GM12878 (cell line): ENCODE data around the gene NFS1. TPM values are rescaled to one million over a fixed set of nuclear protein-coding genes. Genes with fewer than 3 reads are reported as not detected.

Source experiments
- ATAC-seq: fragments of 200-7000 bp; cut with Tn5 transposase; 3 replicates; pipeline ENCODE4 v1.9.1; 2020; ENCODE audit warnings: mild to moderate bottlenecking, moderate library complexity
- BruUV-seq: library from RNA; stranded (reverse); fragments of 400-500 nt; replicated peaks from 2 replicates; lab custom pipeline; 2021; lab: Mats Ljungman, UMichigan
- CTCF ChIA-PET: fragments of 300-600 bp; sonication (Branson Sonifier 250); formaldehyde crosslinking; extraction: SDS; loops from one replicate; lab custom pipeline; 2021; ENCODE audit warnings: inconsistent platforms; lab: Yijun Ruan, JAX
- POLR2A ChIA-PET: fragments of 350-600 bp; formaldehyde crosslinking; extraction: SDS; loops from one replicate; lab custom pipeline; 2021; ENCODE audit warnings: inconsistent platforms; lab: Charles Lee
- RAD21 ChIA-PET: fragments of 300-600 bp; sonication (Branson Sonifier 250); formaldehyde crosslinking; loops from one replicate; lab custom pipeline; 2023; ENCODE audit warnings: antibody characterized with exemption; ENCODE audit not compliant: unreplicated experiment; lab: Charles Lee
- SMC1A ChIA-PET: fragments of 300-600 bp; sonication (Branson Sonifier 250); formaldehyde crosslinking; loops from one replicate; lab custom pipeline; 2023; ENCODE audit not compliant: unreplicated experiment, uncharacterized antibody; lab: Charles Lee
- DNase-seq: peaks from one replicate; pipeline ENCODE4 v3.0.0-alpha.2; 2011; ENCODE audit warnings: low read depth, low spot score
- FAIRE-seq: peaks from 3 replicates; lab custom pipeline; 2011; peaks lifted over from hg19 to GRCh38; lab: Jason Lieb, UNC
- H2AFZ ChIP-seq: 2 replicates; pipeline ENCODE4 v1.6.0; 2011; ENCODE audit warnings: low read depth, low read length, control low read depth; ENCODE audit not compliant: control insufficient read depth
- H3K27ac ChIP-seq: 2 replicates; pipeline ENCODE4 v1.5.1; 2011; ENCODE audit warnings: control low read depth; ENCODE audit not compliant: control insufficient read depth, insufficient read depth
- H3K27me3 ChIP-seq, 2 experiments: replicated peaks in 1 of 2; 2 replicates each; pipeline versions ENCODE4 v1.6.0 to v1.6.1; 2011; ENCODE audit warnings: low read length in 1 of 2; ENCODE audit not compliant: control insufficient read depth in 2 of 2, insufficient read depth in 2 of 2
- H3K36me3 ChIP-seq, 2 experiments: 2 replicates each; pipeline ENCODE4 v1.5.1; 2011; ENCODE audit warnings: low read length in 1 of 2; ENCODE audit not compliant: control insufficient read depth in 2 of 2, insufficient read depth in 2 of 2
- H3K4me1 ChIP-seq: 2 replicates; pipeline ENCODE4 v1.6.1; 2011; ENCODE audit warnings: mild to moderate bottlenecking, low read length, moderate library complexity, mixed read lengths; ENCODE audit not compliant: control insufficient read depth, insufficient read depth
- H3K4me2 ChIP-seq: 2 replicates; pipeline ENCODE4 v1.6.0; 2011; ENCODE audit warnings: control low read depth; ENCODE audit not compliant: control insufficient read depth, insufficient read depth
- H3K4me3 ChIP-seq: fragments of 200-600 bp; sonication (generic); 2 replicates; pipeline ENCODE4 v1.5.1; 2016
- H3K79me2 ChIP-seq: 2 replicates; pipeline ENCODE4 v1.6.0; 2011; ENCODE audit warnings: low read length; ENCODE audit not compliant: control insufficient read depth, insufficient read depth
- H3K9ac ChIP-seq: 2 replicates; pipeline ENCODE4 v1.8.0; 2011; ENCODE audit warnings: low read length, control low read depth, mixed read lengths; ENCODE audit not compliant: control insufficient read depth, insufficient read depth
- H3K9me3 ChIP-seq: replicated peaks from 3 replicates; pipeline ENCODE4 v1.5.1; 2011; ENCODE audit warnings: mild to moderate bottlenecking, low read length; ENCODE audit not compliant: control insufficient read depth, insufficient read depth
- H4K20me1 ChIP-seq: 2 replicates; pipeline ENCODE4 v1.6.0; 2011; ENCODE audit not compliant: control insufficient read depth, insufficient read depth
- BHLHE40 ChIP-seq, 2 experiments: fragments of 450-650 bp in 1 of 2; IDR thresholded peaks; 2 replicates each; pipeline ENCODE4 v1.6.1; 2011 to 2017; ENCODE audit warnings: low read depth in 2 of 2, borderline replicate concordance in 1 of 2, improper control_type of control experiment in 1 of 2, low read length in 1 of 2, mild to moderate bottlenecking in 1 of 2
- BRCA1 ChIP-seq: IDR thresholded peaks from 2 replicates; pipeline ENCODE4 v1.6.1; 2011; ENCODE audit warnings: low read depth, low read length, improper control_type of control experiment
- CEBPB ChIP-seq, 2 experiments: fragments of 150-350 bp in 1 of 2; IDR thresholded peaks; 2 replicates each; pipeline ENCODE4 v1.6.1; 2012 to 2014; ENCODE audit warnings: low read depth in 2 of 2, low read length in 2 of 2, borderline replicate concordance in 1 of 2, inconsistent platforms in 1 of 2
- EED ChIP-seq: sonication (generic); IDR thresholded peaks from 2 replicates; pipeline ENCODE4 v1.6.1; 2016; ENCODE audit warnings: antibody characterized with exemption, low read depth
- EP300 ChIP-seq, 2 experiments: fragments of 150-350 bp in 1 of 2; IDR thresholded peaks; 2 replicates each; pipeline ENCODE4 v1.6.1; 2011 to 2012; ENCODE audit warnings: low read depth in 2 of 2, low read length in 2 of 2, borderline replicate concordance in 1 of 2, improper control_type of control experiment in 1 of 2, inconsistent platforms in 1 of 2; ENCODE audit not compliant: control insufficient read depth in 1 of 2
- MEF2A ChIP-seq: IDR thresholded peaks from 2 replicates; pipeline ENCODE4 v1.6.1; 2011; ENCODE audit warnings: low read depth, mild to moderate bottlenecking, low read length, moderate library complexity; ENCODE audit not compliant: insufficient read depth
- MYB ChIP-seq: fragments of 150-350 bp; IDR thresholded peaks from 2 replicates; pipeline ENCODE4 v1.6.1; 2014; ENCODE audit warnings: mild to moderate bottlenecking, low read depth, low read length, borderline replicate concordance
- POLR2A ChIP-seq: IDR thresholded peaks from 2 replicates; pipeline ENCODE4 v1.6.1; 2011; ENCODE audit warnings: low read depth, mild to moderate bottlenecking, low read length
- POU2F2 ChIP-seq: IDR thresholded peaks from 3 replicates; pipeline ENCODE4 v1.6.1; 2011; ENCODE audit warnings: low read depth, mild to moderate bottlenecking, low read length, borderline replicate concordance
- RFX5 ChIP-seq: IDR thresholded peaks from 2 replicates; pipeline ENCODE4 v1.6.1; 2011; ENCODE audit warnings: low read depth, low read length, improper control_type of control experiment
- TAF1 ChIP-seq: IDR thresholded peaks from 2 replicates; pipeline ENCODE4 v1.6.1; 2011; ENCODE audit warnings: mild to moderate bottlenecking, low read depth, low read length, borderline replicate concordance
- ZBTB40 ChIP-seq: fragments of 450-650 bp; IDR thresholded peaks from 2 replicates; pipeline ENCODE4 v1.6.1; 2016; ENCODE audit warnings: mild to moderate bottlenecking, moderate library complexity, borderline replicate concordance
- WGBS: methylation state at CpG from one replicate; pipeline ENCODE4 v1.1.6; 2016; ENCODE audit warnings: low lambda C conversion rate; ENCODE audit not compliant: insufficient replicate concordance, insufficient coverage; ENCODE audit errors: missing lambda C conversion rate; 5-methylcytosine and 5-hydroxymethylcytosine counted together
- in situ Hi-C: fragments of 300-500 bp; cut with MboI; formaldehyde crosslinking; loops from 9 replicates; pipeline ENCODE4 v1.14.3; 2018; ENCODE audit warnings: mixed read lengths
- intact Hi-C: fragments of 100-400 bp; cut with micrococcal nuclease; formaldehyde crosslinking; loops from one replicate; pipeline ENCODE4 v1.14.2; 2022; ENCODE audit not compliant: unreplicated experiment
- polyA plus RNA-seq, 11 experiments: library from polyadenylated mRNA; depleted of rRNA in 4 of 11; unstranded in 6 of 11; stranded (reverse) in 5 of 11; fragments of >200 nt; fragmentation: Nextera tagmentation in 4 of 11; fragmentation: Illumina TruSeq in 1 of 11; extraction: Ambion mirVana in 4 of 11; extraction: Trizol in 1 of 11; gene quantifications; 1 replicate in 1 of 11; 2 replicates in 10 of 11; pipeline versions ENCODE4 v1.2.1 to v1.2.3, GENCODE V29; 2011 to 2016; ENCODE audit warnings: inconsistent platforms in 2 of 11, missing spikeins in 2 of 11, low read depth in 1 of 11
- total RNA-seq, 4 experiments: library from RNA; depleted of rRNA in 3 of 4; stranded (reverse); fragments of >200 nt in 3 of 4; fragmentation: Illumina TruSeq in 1 of 4; extraction: Trizol in 1 of 4; gene quantifications; 2 replicates each; pipeline versions ENCODE4 v1.2.1 to v1.2.3, GENCODE V29; 2013 to 2021
- TF ChIP-seq, protein P1 (sequence below): IDR thresholded peaks from 2 replicates; pipeline ENCODE4 v1.6.1; 2011; ENCODE audit warnings: low read depth, low read length, improper control_type of control experiment, borderline replicate concordance
- TF ChIP-seq, protein P2 (sequence below): IDR thresholded peaks from 2 replicates; pipeline ENCODE4 v1.6.1; 2012; ENCODE audit warnings: low read depth, low read length, improper control_type of control experiment

NFS1 gene
- total and polyA plus RNA-seq, 10 of the 15 experiments (the other 5 are each of a cell fraction or from before 2014, with no cell fraction given): 9.2 to 74.1 (median 38.6) TPM

DNA sequence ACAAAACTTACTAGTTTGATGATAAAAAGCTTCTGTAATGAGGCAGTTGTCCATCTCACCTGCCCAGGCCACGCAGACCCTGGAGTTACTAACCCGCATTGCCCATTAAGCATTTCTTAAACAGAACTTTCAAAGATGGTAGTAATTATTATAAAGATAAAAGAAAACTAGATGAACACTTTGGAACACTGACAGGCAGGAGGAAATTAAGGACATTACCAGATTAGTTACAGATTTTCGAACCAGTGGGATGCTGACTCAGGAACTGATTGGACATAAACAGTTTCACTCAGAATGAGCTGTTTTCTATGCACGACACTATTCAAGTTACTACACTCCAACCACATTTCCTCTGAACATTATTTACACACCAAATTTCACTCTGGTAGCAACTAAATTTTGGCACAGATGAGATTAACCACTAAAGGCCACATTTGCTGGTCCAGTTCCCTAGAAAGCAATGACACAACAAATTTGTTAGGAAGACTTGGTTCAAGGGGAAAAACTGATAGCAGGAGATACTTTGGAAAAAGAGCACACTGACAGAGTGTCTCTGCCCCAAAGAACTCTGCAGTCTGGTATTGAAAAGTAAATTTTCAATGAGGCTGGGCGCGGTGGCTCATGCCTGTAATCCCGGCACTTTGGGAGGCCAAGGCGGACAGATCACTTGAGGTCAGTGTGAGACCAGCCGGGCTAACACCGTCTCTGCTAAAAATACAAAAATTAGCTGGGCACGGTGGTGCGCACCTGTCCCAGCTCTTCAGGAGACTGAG, 3.1 kb upstream of the NFS1 start:
- peaks cover 7 to 45% of the 10 kb centered on the region in 2 experiments for H3K36me3 ChIP-seq
- RAD21 ChIA-PET: interaction anchor here (0.8 to 2.3 kb wide), 5 partner anchors 40 to 182 kb away, joined by 3 to 6 read pairs (median 4); partner anchors contain the start of gene RBM39
- CTCF ChIA-PET: interaction anchor here (0.8 to 3.7 kb wide), 5 partner anchors 10 to 191 kb away, joined by 3 to 11 read pairs (median 3); no protein-coding TSS in a partner anchor
- no peak overlapping the region for H3K27ac ChIP-seq
- H3K4me3 ChIP-seq: no peak overlapping the region
- FAIRE-seq (no peak), ATAC-seq (no peak), DNase-seq (no peak)
- no peak overlapping the region for H3K4me2 ChIP-seq
- POLR2A ChIA-PET: interaction anchor here (0.5 to 3.6 kb wide), 4 partner anchors 40 to 1318 kb away, joined by 3 to 20 read pairs (median 4); partner anchors contain the start of gene RBM39
- SMC1A ChIA-PET: interaction anchor here (0.9 to 1.7 kb wide), 5 partner anchors 12 to 37 kb away, joined by 3 to 6 read pairs (median 3); no protein-coding TSS in a partner anchor
- no peak overlapping the region for H2AFZ ChIP-seq
- peaks cover 11% of the 10 kb centered on the region; the same call in 1 of the 2 replicates for H3K4me1 ChIP-seq
- H3K9ac ChIP-seq: no peak overlapping the region
- no peaks in the 10 kb centered on the region for H3K27me3 ChIP-seq
- H3K79me2 ChIP-seq: peaks cover 27% of the 10 kb centered on the region
- intact Hi-C loops (no loop called here), in situ Hi-C loops (no loop called here)
- no TSS peak for BruUV-seq
- no peaks in the 10 kb centered on the region for H3K9me3 ChIP-seq
- 95% methylated on average over 12 of the region's 12 CpGs for WGBS
- H4K20me1 ChIP-seq: no peaks in the 10 kb centered on the region; the same call in 1 of the 2 replicates
- TF ChIP-seq POLR2A (peak; percentile 43), CEBPB (IDR thresholded peaks at IDR 0.05; ENCODE audit: borderline replicate concordance in 1 of 2, low read depth in 2 of 2, low read length in 2 of 2) (0 out of 4 replicates have a peak, but pooled peaks of 1 of the 2 experiments have one; percentile 30), TAF1 (no peak), RFX5 (no peak), BHLHE40 (IDR thresholded peaks at IDR 0.05; ENCODE audit: borderline replicate concordance in 1 of 2, low read depth in 2 of 2, low read length in 1 of 2) (no peak), MYB (no peak), EP300 (IDR thresholded peaks at IDR 0.05; ENCODE audit: borderline replicate concordance in 1 of 2, control insufficient read depth in 1 of 2, low read depth in 2 of 2, low read length in 2 of 2) (no peak), POU2F2 (no peak; the same call in 2 of the 3 replicates), ZBTB40 (no peak), EED (no peak), BRCA1 (no peak), MEF2A (no peak)
- TF ChIP-seq, protein P1, sequence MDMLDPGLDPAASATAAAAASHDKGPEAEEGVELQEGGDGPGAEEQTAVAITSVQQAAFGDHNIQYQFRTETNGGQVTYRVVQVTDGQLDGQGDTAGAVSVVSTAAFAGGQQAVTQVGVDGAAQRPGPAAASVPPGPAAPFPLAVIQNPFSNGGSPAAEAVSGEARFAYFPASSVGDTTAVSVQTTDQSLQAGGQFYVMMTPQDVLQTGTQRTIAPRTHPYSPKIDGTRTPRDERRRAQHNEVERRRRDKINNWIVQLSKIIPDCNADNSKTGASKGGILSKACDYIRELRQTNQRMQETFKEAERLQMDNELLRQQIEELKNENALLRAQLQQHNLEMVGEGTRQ: no peak
- TF ChIP-seq, protein P2, sequence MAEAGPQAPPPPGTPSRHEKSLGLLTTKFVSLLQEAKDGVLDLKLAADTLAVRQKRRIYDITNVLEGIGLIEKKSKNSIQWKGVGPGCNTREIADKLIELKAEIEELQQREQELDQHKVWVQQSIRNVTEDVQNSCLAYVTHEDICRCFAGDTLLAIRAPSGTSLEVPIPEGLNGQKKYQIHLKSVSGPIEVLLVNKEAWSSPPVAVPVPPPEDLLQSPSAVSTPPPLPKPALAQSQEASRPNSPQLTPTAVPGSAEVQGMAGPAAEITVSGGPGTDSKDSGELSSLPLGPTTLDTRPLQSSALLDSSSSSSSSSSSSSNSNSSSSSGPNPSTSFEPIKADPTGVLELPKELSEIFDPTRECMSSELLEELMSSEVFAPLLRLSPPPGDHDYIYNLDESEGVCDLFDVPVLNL: no peak
